22Rv1 (cell line): ENCODE results near the gene ZBED4.

Experiments used
- CTCF ChIP-seq: fragments of 450-650 bp; IDR thresholded peaks from 2 replicates; pipeline ENCODE4 v1.5.1; 2017; ENCODE audit warnings: mild to moderate bottlenecking
- ZFX ChIP-seq: fragments of 450-650 bp; IDR thresholded peaks from 2 replicates; pipeline ENCODE4 v1.6.1; 2017; ENCODE audit warnings: antibody characterized with exemption, borderline replicate concordance

GRCh38 chr22:49923445-49923844 lies 69.8 kb downstream of the ZBED4 start:
- TF ChIP-seq CTCF (no peak; the same call in 1 of the 2 replicates), ZFX (no peak)
